ENCODE results near the gene TAL2.

TAL2 gene

GRCh38 chr9:105694190-105694847 is 32.1 kb downstream of the TAL2 start, which contains the start of gene TMEM38B:
TMEM38B (plus strand) TSS chr9:105694541; CDS start chr9:105694661, 120 bp downstream.
- TF ChIP-seq CTCF (conservative IDR thresholded peaks at IDR 0.05; ENCODE audit: low read depth, low read length), result no peak
- peak; percentile 71 for DNase-seq (ENCODE audit: low read depth)
- peak within 1 kb of the TSS; percentile 86 for H3K4me3 ChIP-seq (ENCODE audit: low read depth, low read length)

GRCh38 chr9:105694848-105695581 is 32.8 kb downstream of the TAL2 start:
- DNase-seq (ENCODE audit: low read depth), result peak; percentile 45
- no peak for TF ChIP-seq CTCF (conservative IDR thresholded peaks at IDR 0.05; ENCODE audit: low read depth, low read length)
- peak overlapping the region; percentile 86 for H3K4me3 ChIP-seq (ENCODE audit: low read depth, low read length)

DNA sequence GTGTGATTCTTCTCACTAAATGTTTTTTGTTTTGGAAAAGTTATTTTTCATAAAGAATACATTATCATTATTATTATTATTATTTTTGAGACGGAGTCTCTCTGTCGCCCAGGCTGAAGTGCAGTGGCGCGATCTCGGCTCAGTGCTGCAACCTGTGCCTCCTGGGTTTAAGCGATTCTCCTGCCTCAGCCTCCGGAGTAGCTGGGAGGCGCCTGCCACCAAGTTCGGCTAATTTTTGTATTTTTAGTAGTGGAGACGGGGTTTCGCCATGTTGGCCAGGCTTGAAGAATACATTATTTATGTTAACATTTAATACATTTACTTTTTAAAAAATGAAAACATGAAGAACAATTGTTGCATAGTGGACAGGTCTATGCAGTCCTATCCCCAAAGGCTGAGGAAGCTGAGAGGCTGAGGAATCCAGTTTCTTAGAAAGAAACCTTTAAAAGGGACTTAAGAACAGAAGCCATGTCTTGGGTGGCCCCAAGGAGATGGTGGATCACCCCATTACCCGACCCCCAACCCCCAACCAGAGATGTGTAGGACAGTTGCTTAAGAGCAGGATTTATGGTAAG is 34.0 kb downstream of the TAL2 start:
- no peak for TF ChIP-seq CTCF (conservative IDR thresholded peaks at IDR 0.05; ENCODE audit: low read depth, low read length)
- no peak for DNase-seq (ENCODE audit: low read depth)
- no peak overlapping the region for H3K4me3 ChIP-seq (ENCODE audit: low read depth, low read length)

DNA sequence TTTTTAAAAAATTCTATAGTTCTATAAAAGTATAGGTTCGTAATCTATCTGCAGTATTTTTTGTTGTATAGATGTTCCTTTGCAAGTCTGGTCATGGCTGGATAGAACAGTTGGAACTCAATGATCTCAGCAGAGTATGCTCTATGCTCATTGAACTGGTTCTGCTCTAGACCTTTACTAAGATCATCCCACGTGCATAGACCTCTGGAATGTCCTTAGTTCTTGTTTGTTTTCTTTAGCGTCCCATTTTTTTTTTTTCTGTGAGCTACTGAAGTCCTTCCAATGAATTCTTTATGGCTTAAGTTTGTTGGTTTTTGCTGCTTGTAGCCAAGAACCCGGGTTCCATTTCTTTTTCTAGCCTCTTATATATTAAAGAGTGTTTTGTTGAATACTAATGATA is 35.6 kb downstream of the TAL2 start:
- DNase-seq (ENCODE audit: low read depth), result peak; percentile 82
- no peak overlapping the region for H3K4me3 ChIP-seq (ENCODE audit: low read depth, low read length)
- TF ChIP-seq CTCF (conservative IDR thresholded peaks at IDR 0.05; ENCODE audit: low read depth, low read length), result no peak

GRCh38 chr9:105698348-105698870 is 36.2 kb downstream of the TAL2 start:
- TF ChIP-seq CTCF (conservative IDR thresholded peaks at IDR 0.05; ENCODE audit: low read depth, low read length), result no peak
- H3K4me3 ChIP-seq (ENCODE audit: low read depth, low read length), result no peak overlapping the region
- DNase-seq (ENCODE audit: low read depth), result no peak

- no peak overlapping the region for H3K4me3 ChIP-seq (ENCODE audit: low read depth, low read length)
- TF ChIP-seq CTCF (conservative IDR thresholded peaks at IDR 0.05; ENCODE audit: low read depth, low read length), result no peak
- no peak for DNase-seq (ENCODE audit: low read depth)
Measured at GRCh38 chr9:105700668-105701067, 38.4 kb downstream of the TAL2 start.

All from choroid plexus epithelial cell (primary cell).